MM.1S (cell line): Measurements from ENCODE around the gene CDV3.

Source experiments
- DNase-seq: peaks from one replicate; pipeline ENCODE4 v3.0.0-alpha.2; 2015
- H2AFZ ChIP-seq: fragments of 300-600 bp; sonication (generic); 2 replicates; pipeline ENCODE4 v1.6.0; 2016; ENCODE audit warnings: antibody characterized with exemption, low read length
- H3F3A ChIP-seq: fragments of 300-600 bp; sonication (generic); 2 replicates; pipeline ENCODE4 v1.6.1; 2016; ENCODE audit warnings: mild to moderate bottlenecking, antibody characterized with exemption, low read length, moderate library complexity, mixed read lengths; ENCODE audit not compliant: insufficient read depth
- H3K27ac ChIP-seq: fragments of 300-600 bp; sonication (generic); 2 replicates; pipeline ENCODE4 v1.5.1; 2016; ENCODE audit warnings: mild to moderate bottlenecking, low read length
- H3K27me3 ChIP-seq: fragments of 300-600 bp; sonication (generic); replicated peaks from 2 replicates; pipeline ENCODE4 v1.6.0; 2016; ENCODE audit warnings: low read length; ENCODE audit not compliant: insufficient read depth
- H3K36me3 ChIP-seq: fragments of 300-600 bp; sonication (generic); replicated peaks from 2 replicates; pipeline ENCODE4 v1.6.1; 2016; ENCODE audit warnings: mild to moderate bottlenecking, low read length, mixed read lengths; ENCODE audit not compliant: insufficient read depth
- H3K4me1 ChIP-seq: fragments of 300-600 bp; sonication (generic); 2 replicates; pipeline ENCODE4 v1.6.1; 2016; ENCODE audit warnings: low read length, mixed read lengths
- H3K4me2 ChIP-seq: fragments of 300-600 bp; sonication (generic); 2 replicates; pipeline ENCODE4 v1.6.0; 2016; ENCODE audit warnings: low read depth, low read length
- H3K4me3 ChIP-seq: fragments of 300-600 bp; sonication (generic); 2 replicates; pipeline ENCODE4 v1.5.1; 2016; ENCODE audit warnings: low read length, mixed read lengths
- H3K79me2 ChIP-seq: fragments of 300-600 bp; sonication (generic); 2 replicates; pipeline ENCODE4 v1.6.1; 2016; ENCODE audit warnings: mixed run types, low read length, mixed read lengths
- H3K9ac ChIP-seq: fragments of 300-600 bp; sonication (generic); 2 replicates; pipeline ENCODE4 v1.6.1; 2016; ENCODE audit warnings: low read length, mixed read lengths
- H3K9me2 ChIP-seq: fragments of 300-600 bp; sonication (generic); replicated peaks from 2 replicates; pipeline ENCODE4 v1.6.1; 2016; ENCODE audit warnings: mild to moderate bottlenecking, low read length, mixed read lengths; ENCODE audit not compliant: insufficient read depth
- H3K9me3 ChIP-seq: fragments of 300-600 bp; sonication (generic); replicated peaks from 2 replicates; pipeline ENCODE4 v1.6.1; 2016; ENCODE audit warnings: mild to moderate bottlenecking, low read length, mixed read lengths; ENCODE audit not compliant: insufficient read depth
- H4K20me1 ChIP-seq: fragments of 300-600 bp; sonication (generic); 2 replicates; pipeline ENCODE4 v1.6.1; 2016; ENCODE audit warnings: mild to moderate bottlenecking, low read length, moderate library complexity, mixed read lengths; ENCODE audit not compliant: insufficient read depth
- CTCF ChIP-seq: fragments of 300-600 bp; sonication (generic); IDR thresholded peaks from 2 replicates; pipeline ENCODE4 v1.5.1; 2016; ENCODE audit warnings: antibody characterized with exemption, low read length, mixed read lengths
- EZH2 ChIP-seq: fragments of 300-600 bp; sonication (generic); optimal IDR thresholded peaks from 2 replicates; pipeline ENCODE3; 2017; ENCODE audit warnings: low read depth, mild to moderate bottlenecking, antibody characterized with exemption, low read length, mixed read lengths
- EZH2phosphoT487 ChIP-seq: fragments of 300-600 bp; sonication (generic); IDR thresholded peaks from 2 replicates; pipeline ENCODE4 v1.6.1; 2018; ENCODE audit warnings: antibody characterized with exemption, low read length

Gene CDV3

GRCh38 chr3:133529809-133530208, 43.7 kb upstream of the CDV3 start:
- no peak overlapping the region for H3K27ac ChIP-seq
- no peak overlapping the region for H3K4me2 ChIP-seq
- no peaks in the 10 kb centered on the region for H3F3A ChIP-seq
- no peaks in the 10 kb centered on the region for H3K27me3 ChIP-seq
- H2AFZ ChIP-seq, result no peak overlapping the region
- no peaks in the 10 kb centered on the region for H3K9me3 ChIP-seq
- H3K4me1 ChIP-seq, result peaks cover 7% of the 10 kb centered on the region
- H3K36me3 ChIP-seq, result no peaks in the 10 kb centered on the region
- no peak for DNase-seq
- TF ChIP-seq EZH2 (no peak), EZH2phosphoT487 (no peak), CTCF (no peak)
- H3K79me2 ChIP-seq, result no peaks in the 10 kb centered on the region
- no peaks in the 10 kb centered on the region for H3K9me2 ChIP-seq
- no peak overlapping the region for H3K4me3 ChIP-seq
- H3K9ac ChIP-seq, result no peak overlapping the region
- no peaks in the 10 kb centered on the region for H4K20me1 ChIP-seq

- no peaks in the 10 kb centered on the region for H3K4me1 ChIP-seq
- TF ChIP-seq CTCF, result no peak
- TF ChIP-seq EZH2, result no peak
- no peak for TF ChIP-seq EZH2phosphoT487
- no peak for DNase-seq
- H3F3A ChIP-seq, result no peaks in the 10 kb centered on the region
- H2AFZ ChIP-seq, result no peak overlapping the region
- no peak overlapping the region for H3K4me2 ChIP-seq
- no peak overlapping the region for H3K9ac ChIP-seq
- H3K27me3 ChIP-seq, result no peaks in the 10 kb centered on the region
- no peaks in the 10 kb centered on the region for H3K36me3 ChIP-seq
- no peaks in the 10 kb centered on the region for H3K9me2 ChIP-seq
- no peaks in the 10 kb centered on the region for H3K9me3 ChIP-seq
- no peak overlapping the region for H3K4me3 ChIP-seq
- no peaks in the 10 kb centered on the region for H4K20me1 ChIP-seq
- H3K79me2 ChIP-seq, result no peaks in the 10 kb centered on the region
- H3K27ac ChIP-seq, result no peak overlapping the region
Measured at GRCh38 chr3:133531981-133532380, 41.5 kb upstream of the CDV3 start.

GRCh38 chr3:133532951-133533350, 40.5 kb upstream of the CDV3 start:
- H3K4me3 ChIP-seq, result no peak overlapping the region
- H3K27me3 ChIP-seq, result no peaks in the 10 kb centered on the region
- H3K9me3 ChIP-seq, result no peaks in the 10 kb centered on the region
- no peak for DNase-seq
- H4K20me1 ChIP-seq, result no peaks in the 10 kb centered on the region
- no peaks in the 10 kb centered on the region for H3F3A ChIP-seq
- H3K36me3 ChIP-seq, result no peaks in the 10 kb centered on the region
- no peak overlapping the region for H3K9ac ChIP-seq
- no peaks in the 10 kb centered on the region for H3K4me1 ChIP-seq
- H3K79me2 ChIP-seq, result no peaks in the 10 kb centered on the region
- no peaks in the 10 kb centered on the region for H3K9me2 ChIP-seq
- no peak overlapping the region for H3K4me2 ChIP-seq
- H3K27ac ChIP-seq, result no peak overlapping the region
- H2AFZ ChIP-seq, result no peak overlapping the region
- no peak for TF ChIP-seq EZH2
- no peak for TF ChIP-seq EZH2phosphoT487
- TF ChIP-seq CTCF, result no peak
